ENCODE data around the gene KRT15.
"Not testable (repeated sequence)": the region's sequence is repeated elsewhere in the genome, so short reads cannot be mapped to it uniquely, and the experiment has no call there.

Gene KRT15

GRCh38 chr17:41542786-41543185 is 24.1 kb upstream of the KRT15 start:
- not testable (repeated sequence) for DNase-seq

- no peak for DNase-seq
Observed at GRCh38 chr17:41542357-41542756, 23.7 kb upstream of the KRT15 start.

GRCh38 chr17:41540921-41541625 is 22.4 kb upstream of the KRT15 start:
- DNase-seq, result no peak

- no peak for DNase-seq
Observed at GRCh38 chr17:41539979-41540701, 21.4 kb upstream of the KRT15 start.

GRCh38 chr17:41539071-41539492 is 20.4 kb upstream of the KRT15 start:
- no peak for DNase-seq

GRCh38 chr17:41538565-41538991 is 19.9 kb upstream of the KRT15 start:
- DNase-seq, result no peak

GRCh38 chr17:41537990-41538389 is 19.3 kb upstream of the KRT15 start:
- DNase-seq, result no peak

- DNase-seq, result no peak
Observed at GRCh38 chr17:41537614-41537954, 18.9 kb upstream of the KRT15 start.

GRCh38 chr17:41536741-41537613 is 18.3 kb upstream of the KRT15 start:
- no peak for DNase-seq

GRCh38 chr17:41535764-41536481 is 17.2 kb upstream of the KRT15 start:
- DNase-seq, result no peak

- no peak for DNase-seq
Observed at GRCh38 chr17:41534899-41535546, 16.3 kb upstream of the KRT15 start.

- no peak for DNase-seq
Observed at GRCh38 chr17:41533613-41534012, 14.9 kb upstream of the KRT15 start.

GRCh38 chr17:41532947-41533570 is 14.4 kb upstream of the KRT15 start:
- no peak for DNase-seq

- DNase-seq, result no peak
Observed at GRCh38 chr17:41531993-41532392, 13.3 kb upstream of the KRT15 start.

GRCh38 chr17:41530062-41531048 is 11.7 kb upstream of the KRT15 start:
- no peak for DNase-seq

- DNase-seq, result no peak
Observed at GRCh38 chr17:41529491-41529915, 10.8 kb upstream of the KRT15 start.

GRCh38 chr17:41528959-41529353 is 10.3 kb upstream of the KRT15 start:
- no peak for DNase-seq

GRCh38 chr17:41527063-41528023 is 8.7 kb upstream of the KRT15 start:
- DNase-seq, result no peak

GRCh38 chr17:41524261-41524660 is 5.6 kb upstream of the KRT15 start:
- no peak for DNase-seq

All from activated CD4-positive, alpha-beta T cell treated with anti-CD3 and anti-CD28 coated beads, Interleukin-2, amount 50 U/mL, for 48 hours (primary cell).